GM12801 (cell line): ENCODE data around the gene PRKRIP1.

Source experiments
- TF ChIP-seq, protein P1 (sequence below): IDR thresholded peaks from one replicate; pipeline ENCODE4 v1.5.1; 2011; ENCODE audit warnings: control low read depth; ENCODE audit not compliant: insufficient read length; ENCODE audit errors: extremely low read depth

The PRKRIP1 gene

DNA sequence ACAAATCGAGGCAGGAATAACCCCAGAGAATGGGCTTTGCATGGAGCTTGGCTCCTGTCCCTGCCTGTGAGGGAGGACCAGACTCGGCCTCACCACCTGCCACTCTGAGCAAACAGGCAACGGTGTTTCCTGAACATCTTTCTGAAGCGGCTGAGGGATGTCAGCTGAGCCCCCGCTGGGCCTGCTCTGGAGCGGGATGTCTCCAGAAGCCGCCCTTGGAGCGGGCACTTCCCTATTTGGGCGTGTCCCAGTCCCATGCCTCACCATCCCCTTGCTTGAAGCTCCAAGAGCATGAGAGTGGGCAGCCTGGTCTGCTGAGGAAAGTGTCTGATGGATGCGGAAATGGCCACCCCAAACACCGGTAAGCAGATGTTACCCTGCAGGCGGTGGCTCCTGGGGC, 58.3 kb downstream of the PRKRIP1 start:
- TF ChIP-seq, protein P1, sequence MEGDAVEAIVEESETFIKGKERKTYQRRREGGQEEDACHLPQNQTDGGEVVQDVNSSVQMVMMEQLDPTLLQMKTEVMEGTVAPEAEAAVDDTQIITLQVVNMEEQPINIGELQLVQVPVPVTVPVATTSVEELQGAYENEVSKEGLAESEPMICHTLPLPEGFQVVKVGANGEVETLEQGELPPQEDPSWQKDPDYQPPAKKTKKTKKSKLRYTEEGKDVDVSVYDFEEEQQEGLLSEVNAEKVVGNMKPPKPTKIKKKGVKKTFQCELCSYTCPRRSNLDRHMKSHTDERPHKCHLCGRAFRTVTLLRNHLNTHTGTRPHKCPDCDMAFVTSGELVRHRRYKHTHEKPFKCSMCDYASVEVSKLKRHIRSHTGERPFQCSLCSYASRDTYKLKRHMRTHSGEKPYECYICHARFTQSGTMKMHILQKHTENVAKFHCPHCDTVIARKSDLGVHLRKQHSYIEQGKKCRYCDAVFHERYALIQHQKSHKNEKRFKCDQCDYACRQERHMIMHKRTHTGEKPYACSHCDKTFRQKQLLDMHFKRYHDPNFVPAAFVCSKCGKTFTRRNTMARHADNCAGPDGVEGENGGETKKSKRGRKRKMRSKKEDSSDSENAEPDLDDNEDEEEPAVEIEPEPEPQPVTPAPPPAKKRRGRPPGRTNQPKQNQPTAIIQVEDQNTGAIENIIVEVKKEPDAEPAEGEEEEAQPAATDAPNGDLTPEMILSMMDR, result no peak

DNA sequence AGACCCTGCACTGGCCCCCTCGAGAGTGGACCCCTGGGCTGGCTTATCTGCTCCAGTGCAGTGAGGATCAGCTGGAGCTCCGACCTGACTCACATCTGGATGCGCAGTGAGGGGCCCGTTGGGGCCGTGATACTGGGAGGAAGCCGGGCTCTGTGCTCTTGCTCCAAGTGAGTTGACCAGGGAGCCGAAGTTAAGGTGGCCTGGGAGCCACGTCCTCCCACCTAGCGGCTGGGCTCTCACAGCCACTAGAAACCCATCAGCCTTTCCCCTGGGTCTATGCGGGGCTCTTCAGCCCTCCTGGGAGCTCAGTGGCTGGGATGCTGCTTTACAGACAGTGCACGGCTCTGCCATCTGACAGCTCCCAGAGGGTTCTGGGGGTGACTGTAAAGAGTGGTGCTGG, 59.4 kb downstream of the PRKRIP1 start:
- TF ChIP-seq, protein P1, result no peak

DNA sequence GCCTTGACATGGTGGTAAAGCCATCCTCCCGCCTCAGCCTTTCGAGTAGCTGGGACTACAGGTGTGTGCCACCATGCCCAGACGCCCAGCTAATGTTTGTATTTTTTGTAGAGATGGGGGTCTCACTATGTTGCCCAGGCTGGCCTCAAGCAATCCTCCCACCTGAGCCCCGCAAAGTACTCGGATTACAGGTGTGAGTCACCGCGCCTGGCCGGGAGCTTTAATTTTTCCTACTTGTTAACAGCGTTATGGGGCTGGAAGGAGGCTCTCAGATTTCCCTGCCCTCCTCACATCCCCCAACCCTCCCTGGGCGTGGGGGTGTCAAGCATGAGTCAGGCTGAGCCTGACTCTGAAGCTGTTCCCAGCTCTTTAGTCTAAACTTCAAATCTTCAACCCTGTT, 60.2 kb downstream of the PRKRIP1 start:
- TF ChIP-seq, protein P1, result no peak

DNA sequence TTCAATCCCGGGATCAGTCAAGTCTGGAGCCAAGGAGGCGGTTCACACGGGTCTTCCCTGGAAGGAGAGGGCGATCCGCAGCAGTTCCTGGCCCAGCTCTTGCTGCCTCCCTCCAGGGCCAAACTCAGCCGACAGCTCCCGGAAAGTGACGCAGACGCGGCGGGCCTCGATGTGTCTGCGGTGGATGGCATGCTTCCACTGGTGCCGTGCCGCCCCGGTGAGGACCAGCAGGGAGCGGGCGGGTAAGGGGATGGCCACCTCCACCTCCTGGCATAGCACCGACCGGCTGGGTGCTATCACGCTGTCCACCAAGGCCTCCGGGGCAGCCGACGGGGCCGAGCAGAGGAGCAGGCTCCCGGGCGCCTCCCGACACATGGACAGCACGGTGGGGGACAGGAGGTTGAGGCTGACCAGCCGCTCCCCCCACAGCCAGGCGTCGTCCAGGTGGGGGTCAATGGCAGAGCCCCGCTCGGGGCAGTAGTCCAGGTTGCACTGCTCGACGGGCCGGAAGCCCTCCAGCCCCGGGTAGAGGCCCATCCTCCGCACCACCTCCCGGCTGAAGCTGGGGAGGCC, 61.3 kb downstream of the PRKRIP1 start:
- TF ChIP-seq, protein P1, result no peak

DNA sequence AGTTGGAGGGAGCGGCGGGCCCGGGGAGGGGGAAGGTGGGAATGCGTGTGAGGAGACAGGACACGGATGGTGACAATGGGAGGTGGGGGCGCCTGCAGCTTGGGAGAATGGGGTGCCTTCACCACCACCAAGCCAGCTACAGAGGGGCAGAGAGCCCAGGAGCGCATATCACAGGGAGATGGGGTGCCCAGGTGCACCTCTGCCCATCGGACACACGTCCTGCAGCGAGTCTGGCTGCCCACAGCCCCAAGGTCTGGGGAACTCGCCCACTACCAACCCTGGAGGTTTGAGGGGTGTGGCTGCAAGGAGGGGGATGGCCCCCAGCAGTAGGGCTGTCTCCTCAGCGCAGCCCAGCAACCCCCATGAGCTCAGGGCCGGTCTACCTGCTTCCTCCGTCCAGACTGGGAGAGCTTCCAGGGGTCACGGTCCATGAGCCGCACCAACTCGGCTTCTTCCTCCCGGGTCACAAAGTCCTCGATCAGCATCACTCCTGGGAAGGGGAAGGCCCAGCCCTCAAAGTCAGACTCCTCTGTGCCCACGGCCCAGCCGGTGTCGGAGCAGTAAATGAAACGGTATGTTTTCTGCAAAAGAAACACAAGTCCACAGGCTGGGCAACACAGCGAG, 63.2 kb downstream of the PRKRIP1 start:
- TF ChIP-seq, protein P1, result no peak

DNA sequence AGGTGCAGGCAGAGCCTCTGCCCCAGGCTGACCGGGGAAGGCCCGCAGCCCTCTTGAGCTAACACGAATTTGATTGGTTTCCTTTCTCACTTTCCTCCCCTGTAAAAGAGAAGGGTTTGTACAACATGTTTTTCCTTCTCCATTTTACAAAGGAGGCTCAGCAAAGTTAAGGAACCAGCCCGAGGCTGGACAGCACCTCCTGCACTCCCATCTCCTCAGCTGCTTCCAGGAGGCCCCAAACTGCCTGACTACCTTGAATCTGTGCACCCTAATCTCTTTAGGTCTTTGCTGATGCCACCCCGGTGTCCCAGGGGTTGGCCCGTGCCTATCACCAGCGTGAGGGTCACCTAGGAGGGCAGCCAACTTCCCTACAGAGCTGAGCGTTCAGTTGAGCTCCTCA, 64.3 kb downstream of the PRKRIP1 start:
- TF ChIP-seq, protein P1, result no peak

DNA sequence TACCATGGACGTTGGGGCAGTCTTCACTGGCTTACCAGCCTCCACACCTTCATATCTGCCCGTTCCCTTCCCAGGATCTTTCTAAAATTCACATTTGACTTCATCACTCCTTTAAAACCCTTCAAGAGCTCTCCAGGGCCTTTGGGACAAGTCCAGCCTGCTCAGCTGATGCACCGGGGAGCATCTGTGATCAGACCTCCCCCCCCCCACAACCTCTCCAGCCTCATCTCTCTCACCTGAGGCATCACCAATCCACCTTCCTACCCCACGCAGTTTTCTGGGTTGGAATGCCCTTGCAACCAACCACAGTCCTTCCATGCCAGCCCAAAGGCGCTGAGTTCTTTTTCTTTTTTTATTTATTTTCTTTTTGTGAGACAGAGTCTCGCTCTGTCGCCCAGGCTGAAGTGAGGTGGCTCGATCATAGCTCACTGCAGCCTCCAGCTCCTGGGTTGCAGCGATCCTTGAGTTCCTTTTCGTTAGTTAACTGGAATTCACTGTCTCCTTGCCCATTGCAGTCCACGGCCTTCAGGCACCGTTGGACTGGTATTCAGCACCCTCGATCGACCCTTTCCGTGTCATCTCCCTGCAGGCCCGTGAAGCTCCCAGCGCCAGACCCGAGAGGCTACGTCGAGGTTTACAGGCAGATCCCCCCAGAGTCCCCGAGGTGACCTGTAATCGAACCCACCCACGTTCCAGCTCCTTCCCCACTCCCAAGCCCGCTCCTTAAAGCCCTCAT, 67.8 kb downstream of the PRKRIP1 start:
- TF ChIP-seq, protein P1, result no peak
